ENCODE results near the gene AGT. TPM values are rescaled to one million over a fixed set of nuclear protein-coding genes. Genes with fewer than 3 reads are reported as not detected.
"Not testable (repeated sequence)": the region's sequence is repeated elsewhere in the genome, so short reads cannot be mapped to it uniquely, and the experiment has no call there.

Gene AGT
- total RNA-seq, 1 donor from 2014 or later: 118 TPM

- Mint-ChIP-seq H3K27me3 (ENCODE audit: low read depth) (no peaks in the 10 kb centered on the region), H3K9me3 (ENCODE audit: low read depth) (no peaks in the 10 kb centered on the region), H3K4me1 (ENCODE audit: low read depth) (peaks cover 4% of the 10 kb centered on the region), H3K27ac (ENCODE audit: unreplicated experiment) (no peak overlapping the region), H3K36me3 (ENCODE audit: low read depth) (peaks cover 20% of the 10 kb centered on the region), H3K4me3 (ENCODE audit: unreplicated experiment) (no peak overlapping the region)
- TF ChIP-seq CTCF (IDR thresholded peaks at IDR 0.05): no peak
- DNase-seq (ENCODE audit: low spot score): no peak
Measured at GRCh38 chr1:230701895-230702768, 11.8 kb downstream of the AGT start.

- Mint-ChIP-seq H3K36me3 (ENCODE audit: low read depth) (peaks cover 14% of the 10 kb centered on the region), H3K4me1 (ENCODE audit: low read depth) (peaks cover 5% of the 10 kb centered on the region), H3K4me3 (ENCODE audit: unreplicated experiment) (no peak overlapping the region), H3K27me3 (ENCODE audit: low read depth) (no peaks in the 10 kb centered on the region), H3K27ac (ENCODE audit: unreplicated experiment) (peak overlapping the region; percentile 43), H3K9me3 (ENCODE audit: low read depth) (no peaks in the 10 kb centered on the region)
- TF ChIP-seq CTCF (IDR thresholded peaks at IDR 0.05): no peak
- DNase-seq (ENCODE audit: low spot score): no peak
Measured at GRCh38 chr1:230701434-230701833, 12.5 kb downstream of the AGT start.

DNA sequence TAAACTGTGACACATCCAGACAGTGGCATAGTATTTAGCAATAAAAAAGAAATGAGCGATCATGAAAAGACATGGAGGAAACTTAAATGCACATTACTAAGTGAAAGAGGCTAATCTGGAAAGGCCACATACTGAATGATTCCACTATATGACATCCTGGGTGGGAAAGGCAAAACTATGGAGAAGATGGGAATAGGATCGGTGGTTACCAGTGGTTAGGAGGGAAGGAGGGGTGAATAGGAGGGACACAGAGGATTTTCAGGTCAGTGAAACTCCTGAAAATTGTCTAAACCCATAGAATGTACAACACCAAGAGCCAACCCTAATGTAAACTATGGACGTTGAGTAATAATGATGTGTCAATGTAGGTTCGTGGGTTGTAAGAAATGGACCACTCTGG, 13.8 kb downstream of the AGT start:
- Mint-ChIP-seq H3K27me3 (ENCODE audit: low read depth) (no peaks in the 10 kb centered on the region), H3K27ac (ENCODE audit: unreplicated experiment) (no peak overlapping the region), H3K4me3 (ENCODE audit: unreplicated experiment) (no peak overlapping the region), H3K36me3 (ENCODE audit: low read depth) (peaks cover 12% of the 10 kb centered on the region), H3K4me1 (ENCODE audit: low read depth) (peaks cover 5% of the 10 kb centered on the region), H3K9me3 (ENCODE audit: low read depth) (no peaks in the 10 kb centered on the region)
- TF ChIP-seq CTCF (IDR thresholded peaks at IDR 0.05): no peak
- no peak for DNase-seq (ENCODE audit: low spot score)

DNA sequence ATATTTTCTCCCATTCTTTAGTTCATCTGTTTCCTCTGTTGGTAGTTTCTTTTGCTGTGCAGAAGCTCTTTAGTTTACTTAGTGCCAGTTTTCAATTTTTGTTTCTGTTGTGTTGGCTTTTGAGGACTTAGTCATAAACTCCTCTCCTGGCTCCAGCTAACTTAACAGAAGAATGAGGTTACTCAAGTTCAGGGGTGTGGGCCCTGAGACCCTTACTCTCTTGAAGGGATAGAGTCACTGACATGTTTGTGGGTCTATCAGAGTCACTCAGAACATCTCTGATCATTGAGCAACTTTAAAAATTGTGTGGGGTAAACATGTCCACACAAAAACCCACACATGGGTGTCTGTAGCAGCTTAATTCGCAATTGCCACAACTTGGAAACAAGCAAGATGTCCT, 14.2 kb downstream of the AGT start:
- DNase-seq (ENCODE audit: low spot score): no peak
- H3K4me3 Mint-ChIP-seq (ENCODE audit: unreplicated experiment): no peak overlapping the region
- no peaks in the 10 kb centered on the region for H3K27me3 Mint-ChIP-seq (ENCODE audit: low read depth)
- no peak overlapping the region for H3K27ac Mint-ChIP-seq (ENCODE audit: unreplicated experiment)
- H3K4me1 Mint-ChIP-seq (ENCODE audit: low read depth): peaks cover 5% of the 10 kb centered on the region
- TF ChIP-seq CTCF (IDR thresholded peaks at IDR 0.05): no peak
- H3K36me3 Mint-ChIP-seq (ENCODE audit: low read depth): peaks cover 8% of the 10 kb centered on the region
- no peaks in the 10 kb centered on the region for H3K9me3 Mint-ChIP-seq (ENCODE audit: low read depth)

DNA sequence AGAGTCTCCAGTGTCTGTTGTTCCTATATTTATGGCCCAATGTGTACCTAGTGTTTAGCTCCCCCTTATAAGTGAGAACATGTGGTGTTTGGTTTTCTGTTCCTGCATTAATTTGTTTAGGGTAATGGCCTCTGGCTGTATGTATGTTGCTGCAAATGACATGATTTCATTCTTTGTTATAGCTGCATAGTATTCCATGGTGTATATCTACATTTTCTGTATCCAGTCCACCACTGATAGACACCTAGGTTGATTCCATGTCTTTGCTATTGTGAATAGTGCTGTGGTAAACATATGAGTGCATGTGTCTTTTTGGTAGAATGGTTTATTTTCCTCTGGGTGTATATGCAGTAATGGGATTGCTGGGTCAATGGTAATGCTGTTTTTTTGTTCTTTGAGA, 15.0 kb downstream of the AGT start:
- not testable (repeated sequence) for H3K27ac Mint-ChIP-seq (ENCODE audit: unreplicated experiment); H3K27me3 Mint-ChIP-seq (ENCODE audit: low read depth); DNase-seq (ENCODE audit: low spot score); H3K4me3 Mint-ChIP-seq (ENCODE audit: unreplicated experiment); H3K4me1 Mint-ChIP-seq (ENCODE audit: low read depth); H3K9me3 Mint-ChIP-seq (ENCODE audit: low read depth)
- H3K36me3 Mint-ChIP-seq (ENCODE audit: low read depth): peaks cover 12% of the 10 kb centered on the region

GRCh38 chr1:230698130-230698529, 15.8 kb downstream of the AGT start:
- H3K27ac Mint-ChIP-seq (ENCODE audit: unreplicated experiment): no peak overlapping the region
- peaks cover 5% of the 10 kb centered on the region for H3K4me1 Mint-ChIP-seq (ENCODE audit: low read depth)
- DNase-seq (ENCODE audit: low spot score): no peak
- H3K4me3 Mint-ChIP-seq (ENCODE audit: unreplicated experiment): no peak overlapping the region
- peaks cover 17% of the 10 kb centered on the region for H3K36me3 Mint-ChIP-seq (ENCODE audit: low read depth)
- no peaks in the 10 kb centered on the region for H3K27me3 Mint-ChIP-seq (ENCODE audit: low read depth)
- no peaks in the 10 kb centered on the region for H3K9me3 Mint-ChIP-seq (ENCODE audit: low read depth)
- no peak for TF ChIP-seq CTCF (IDR thresholded peaks at IDR 0.05)
